Mononuclear cell (primary cell): ENCODE data around the gene NDST4. TPM values are rescaled to one million over a fixed set of nuclear protein-coding genes. Genes with fewer than 3 reads are reported as not detected.

Source experiments
- H3K27me3 ChIP-seq: 2 replicates; pipeline ENCODE4 v1.6.0; 2011; ENCODE audit warnings: low read length, control low read depth; ENCODE audit not compliant: insufficient read depth
- H3K4me1 ChIP-seq: 2 replicates; pipeline ENCODE4 v1.5.1; 2011; ENCODE audit warnings: mild to moderate bottlenecking, low read length, control low read depth; ENCODE audit not compliant: insufficient read depth
- H3K4me3 ChIP-seq: 2 replicates; pipeline ENCODE4 v1.5.1; 2011; ENCODE audit warnings: mild to moderate bottlenecking, low read length, moderate library complexity
- H3K9me3 ChIP-seq: 2 replicates; pipeline ENCODE4 v1.5.1; 2011; ENCODE audit warnings: low read depth, mild to moderate bottlenecking, control low read depth, low read length
- total RNA-seq: library from RNA; depleted of rRNA; stranded (reverse); fragments of >200 nt; gene quantifications from one replicate; pipeline ENCODE4 v1.2.3, GENCODE V29; 2012

Gene NDST4
- total RNA-seq: not detected

DNA sequence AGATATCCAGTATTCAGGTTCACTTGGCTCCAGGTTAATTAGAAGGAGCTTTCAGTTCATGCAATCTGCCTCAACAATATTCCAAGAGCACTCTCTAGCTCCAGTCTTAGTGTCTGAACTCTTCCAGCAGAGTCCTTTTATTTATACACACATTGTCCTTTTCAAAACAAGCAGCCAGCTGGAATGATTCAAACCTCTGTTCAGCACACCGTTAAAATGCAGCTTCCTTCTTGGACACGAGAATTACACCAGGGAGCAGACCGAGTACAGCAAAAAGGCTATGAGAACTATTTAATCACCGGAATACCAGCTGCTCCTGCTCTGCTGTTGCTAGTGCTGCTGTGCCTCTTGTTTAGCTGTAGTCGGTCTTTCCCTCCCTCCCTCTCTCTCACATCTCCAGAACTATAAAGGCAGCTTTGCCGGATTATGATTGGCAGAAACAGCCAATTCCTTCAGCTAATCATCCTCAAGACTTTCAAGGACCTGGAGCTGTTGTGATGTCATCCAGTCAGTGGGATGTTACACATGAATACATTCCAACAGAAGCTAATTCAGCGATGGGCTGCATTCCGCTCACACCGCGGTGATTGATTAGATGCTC, at the start of gene NDST4:
Gene NDST4, minus strand, starts transcription at position 115 of the 601 bp plus-strand sequence. CDS start 36,584 bp downstream, outside the sequence.
- Histone ChIP-seq H3K9me3 (no peaks in the 10 kb centered on the region), H3K27me3 (no peaks in the 10 kb centered on the region), H3K4me1 (no peaks in the 10 kb centered on the region), H3K4me3 (no peak within 1 kb of the TSS)

DNA sequence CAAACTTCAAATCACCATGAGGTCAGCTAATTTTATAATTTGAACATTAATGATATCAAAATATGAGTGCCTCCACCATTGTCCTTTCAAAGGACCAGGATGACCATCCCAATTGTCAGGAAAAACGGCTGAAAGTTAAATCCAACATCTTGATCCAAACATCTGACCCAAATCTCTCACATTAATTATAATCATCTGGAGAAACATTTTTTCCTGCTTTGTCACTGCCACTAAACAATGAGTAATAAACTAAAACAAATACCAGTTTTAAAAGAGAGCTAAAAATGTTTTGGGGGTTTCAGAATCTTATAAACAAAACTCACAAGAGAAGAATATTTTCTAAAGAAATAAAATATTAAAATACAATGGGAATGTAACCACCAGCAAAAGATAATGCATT, 45.7 kb upstream of the NDST4 start:
- H3K4me1 ChIP-seq: no peaks in the 10 kb centered on the region
- H3K9me3 ChIP-seq: no peaks in the 10 kb centered on the region
- no peak overlapping the region for H3K4me3 ChIP-seq
- H3K27me3 ChIP-seq: no peaks in the 10 kb centered on the region

DNA sequence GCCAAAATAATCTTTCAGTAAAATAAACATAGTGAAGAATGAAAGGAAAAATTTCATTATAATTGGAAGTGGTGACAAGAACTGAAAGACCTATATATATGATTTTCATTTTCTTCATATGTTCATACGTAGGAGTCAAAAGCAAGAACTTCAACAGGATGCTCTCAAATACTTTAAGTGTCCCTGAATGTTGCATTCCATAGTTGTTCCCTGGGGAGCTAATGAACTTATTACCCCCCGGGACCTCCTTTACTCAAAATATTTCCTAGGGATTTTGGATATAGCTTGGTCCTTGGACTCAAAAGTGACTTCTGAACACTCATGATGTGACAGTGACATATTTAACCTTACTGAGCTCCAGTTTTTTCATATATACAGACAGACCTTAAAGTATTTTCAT, 44.9 kb upstream of the NDST4 start:
- Histone ChIP-seq H3K27me3 (no peaks in the 10 kb centered on the region), H3K9me3 (no peaks in the 10 kb centered on the region), H3K4me1 (no peaks in the 10 kb centered on the region), H3K4me3 (no peak overlapping the region)

DNA sequence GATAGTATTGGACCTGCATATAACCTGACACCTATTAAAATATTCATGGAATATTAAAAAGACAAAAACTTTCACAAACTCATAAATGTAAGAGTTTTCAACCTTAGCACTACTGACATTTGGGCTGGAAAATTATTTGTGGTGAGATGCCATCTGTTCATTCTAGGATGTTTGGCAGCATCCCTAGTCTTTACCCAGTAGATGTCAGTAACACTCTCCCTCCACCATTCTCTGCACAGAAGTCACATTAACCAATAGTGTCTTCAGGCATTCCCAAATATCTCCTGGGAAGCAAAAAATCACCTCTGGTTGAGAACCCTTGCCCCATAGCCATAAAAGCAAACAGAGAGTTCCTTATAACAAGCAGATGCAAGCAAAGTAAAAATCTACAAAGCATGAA, 41.4 kb upstream of the NDST4 start:
- H3K4me3 ChIP-seq: no peak overlapping the region

DNA sequence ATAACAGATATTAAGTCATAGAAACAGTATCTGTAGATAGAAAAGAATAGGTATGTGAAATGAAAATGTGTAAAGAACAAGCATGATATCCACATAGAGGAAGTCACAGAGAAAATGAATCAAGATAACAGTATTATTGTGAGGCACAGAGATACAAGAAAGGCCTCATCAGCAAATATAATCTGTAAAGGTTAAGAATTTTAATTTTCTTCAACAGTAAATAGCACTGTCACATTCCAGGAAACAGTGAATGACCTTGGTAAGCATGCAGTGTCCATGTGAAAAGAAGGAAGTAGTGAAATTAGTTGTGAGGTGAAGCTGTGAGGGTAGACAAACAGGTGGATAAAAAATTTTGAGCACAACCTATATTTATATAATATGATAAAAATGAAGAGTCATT, 39.5 kb upstream of the NDST4 start:
- H3K27me3 ChIP-seq: no peaks in the 10 kb centered on the region
- no peaks in the 10 kb centered on the region for H3K4me1 ChIP-seq
- no peaks in the 10 kb centered on the region for H3K9me3 ChIP-seq
- H3K4me3 ChIP-seq: no peak overlapping the region

More for the DNA sequence above, 41.4 kb upstream of the NDST4 start:
- no peaks in the 10 kb centered on the region for H3K27me3 ChIP-seq
- H3K9me3 ChIP-seq: no peaks in the 10 kb centered on the region
- H3K4me1 ChIP-seq: no peaks in the 10 kb centered on the region

DNA sequence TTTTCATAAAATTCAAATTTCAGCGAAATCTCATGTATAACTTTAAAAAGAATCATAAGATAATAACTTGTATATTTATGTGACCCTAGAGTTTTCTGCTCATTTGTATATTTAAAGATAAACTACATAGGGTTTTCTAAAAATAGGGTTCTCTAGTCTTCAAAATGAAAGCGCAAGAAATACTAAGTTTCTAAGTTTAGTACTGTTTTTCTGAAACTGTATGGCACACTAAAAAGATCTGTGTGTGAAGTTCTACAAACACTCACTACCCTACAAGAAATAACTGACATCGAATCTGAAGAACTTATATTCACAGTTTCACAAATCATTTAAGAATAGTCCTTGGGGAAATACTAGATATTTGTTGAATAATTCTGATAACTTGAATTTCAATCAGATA, 38.7 kb upstream of the NDST4 start:
- Histone ChIP-seq H3K9me3 (no peaks in the 10 kb centered on the region), H3K4me1 (no peaks in the 10 kb centered on the region), H3K4me3 (no peak overlapping the region), H3K27me3 (no peaks in the 10 kb centered on the region)

DNA sequence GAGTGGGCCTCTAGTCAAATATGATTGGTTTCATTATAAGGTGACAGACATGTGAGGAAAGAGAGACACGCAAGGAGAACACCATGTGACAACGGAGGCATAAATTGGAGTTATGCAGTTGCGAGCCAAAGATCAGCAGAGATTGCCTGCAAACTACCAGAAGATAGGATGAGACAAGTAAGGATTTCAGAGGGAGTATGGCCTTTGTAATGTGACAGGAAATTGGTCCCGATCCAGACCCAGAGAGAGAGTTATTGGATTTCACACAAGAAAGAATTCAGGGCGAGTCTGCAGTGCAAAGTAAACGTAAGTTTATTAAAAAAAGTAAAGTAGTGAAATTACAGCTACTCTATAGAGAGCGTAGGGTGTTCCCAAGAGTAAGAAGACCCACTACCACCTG, 35.7 kb upstream of the NDST4 start:
- Histone ChIP-seq H3K4me1 (no peaks in the 10 kb centered on the region), H3K27me3 (no peaks in the 10 kb centered on the region), H3K4me3 (no peak overlapping the region), H3K9me3 (no peaks in the 10 kb centered on the region)

DNA sequence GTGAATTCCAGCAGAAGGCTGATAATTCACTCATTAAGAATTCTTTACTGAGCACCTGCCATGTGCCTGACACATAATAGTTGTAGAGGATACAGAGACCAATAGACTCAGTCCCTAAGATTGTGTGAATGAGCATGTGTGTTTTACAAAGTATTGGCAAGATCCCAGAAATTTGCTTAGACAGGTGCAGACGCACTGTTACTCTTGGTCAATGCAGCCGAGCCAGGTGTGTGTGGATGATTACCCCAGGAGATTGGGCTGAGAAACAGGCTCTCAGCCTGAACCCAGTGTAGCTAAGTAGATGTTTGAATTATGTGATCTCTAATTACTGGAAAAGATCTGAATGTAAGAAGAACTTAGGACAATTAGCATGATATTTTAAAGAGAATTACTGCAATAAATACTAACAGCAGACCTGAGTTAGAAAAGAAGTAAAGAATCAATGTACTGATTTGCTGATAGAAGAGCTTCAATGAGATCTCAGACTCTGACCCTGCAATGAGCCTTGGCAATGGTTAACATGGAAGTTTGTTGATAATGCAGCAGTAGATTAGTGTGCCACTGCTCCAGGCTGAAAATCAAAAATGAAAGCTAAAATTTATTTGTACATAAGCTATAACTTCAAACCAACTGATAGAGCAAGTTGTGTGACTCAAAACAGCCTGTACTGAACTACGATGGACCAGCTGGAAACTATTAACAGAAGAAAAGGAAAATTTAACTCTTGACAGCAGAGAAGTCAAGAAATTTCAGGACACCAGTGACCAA, 32.2 kb upstream of the NDST4 start:
- H3K27me3 ChIP-seq: no peaks in the 10 kb centered on the region
- H3K9me3 ChIP-seq: no peaks in the 10 kb centered on the region
- H3K4me1 ChIP-seq: no peaks in the 10 kb centered on the region
- no peak overlapping the region for H3K4me3 ChIP-seq

DNA sequence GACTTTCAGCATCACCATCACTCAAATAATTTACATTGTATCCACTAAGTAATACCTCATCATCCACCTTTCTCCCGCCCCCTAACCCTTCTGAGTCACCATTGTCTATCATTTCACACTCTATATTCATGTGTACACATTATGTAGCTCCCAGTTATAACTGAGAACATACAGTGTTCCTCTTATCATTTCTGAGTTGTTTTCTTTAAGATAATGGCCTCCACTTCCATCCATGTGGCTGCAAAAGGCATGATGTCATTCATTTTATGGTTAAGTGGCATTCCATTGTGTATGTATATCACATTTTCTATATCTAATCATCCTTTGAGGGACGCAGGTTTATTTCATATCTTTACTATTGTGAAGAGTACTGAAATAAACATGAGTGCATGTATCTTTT, 14.6 kb upstream of the NDST4 start:
- no peaks in the 10 kb centered on the region for H3K4me1 ChIP-seq
- no peaks in the 10 kb centered on the region for H3K27me3 ChIP-seq
- no peak overlapping the region for H3K4me3 ChIP-seq
- H3K9me3 ChIP-seq: no peaks in the 10 kb centered on the region

DNA sequence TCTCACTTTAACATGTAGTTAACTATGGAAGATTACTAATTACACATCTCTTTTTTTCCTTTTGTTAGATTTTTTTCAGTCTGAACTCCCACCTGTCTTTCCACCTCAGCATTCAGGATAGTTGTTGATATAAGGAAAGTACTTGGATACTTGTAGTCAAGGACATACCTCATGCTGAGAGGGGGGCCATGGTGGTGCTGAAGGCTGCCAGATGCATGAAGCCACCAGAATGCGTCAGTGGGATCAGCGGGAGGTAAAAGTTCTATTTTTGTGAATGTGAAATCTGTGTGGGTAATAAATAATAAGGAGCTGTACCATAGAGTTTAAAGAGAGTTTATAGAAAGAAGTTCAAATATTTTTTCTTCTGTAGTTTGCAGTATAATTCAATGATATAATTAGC, 13.1 kb upstream of the NDST4 start:
- no peak overlapping the region for H3K4me3 ChIP-seq
- H3K27me3 ChIP-seq: no peaks in the 10 kb centered on the region
- H3K9me3 ChIP-seq: no peaks in the 10 kb centered on the region
- no peaks in the 10 kb centered on the region for H3K4me1 ChIP-seq

DNA sequence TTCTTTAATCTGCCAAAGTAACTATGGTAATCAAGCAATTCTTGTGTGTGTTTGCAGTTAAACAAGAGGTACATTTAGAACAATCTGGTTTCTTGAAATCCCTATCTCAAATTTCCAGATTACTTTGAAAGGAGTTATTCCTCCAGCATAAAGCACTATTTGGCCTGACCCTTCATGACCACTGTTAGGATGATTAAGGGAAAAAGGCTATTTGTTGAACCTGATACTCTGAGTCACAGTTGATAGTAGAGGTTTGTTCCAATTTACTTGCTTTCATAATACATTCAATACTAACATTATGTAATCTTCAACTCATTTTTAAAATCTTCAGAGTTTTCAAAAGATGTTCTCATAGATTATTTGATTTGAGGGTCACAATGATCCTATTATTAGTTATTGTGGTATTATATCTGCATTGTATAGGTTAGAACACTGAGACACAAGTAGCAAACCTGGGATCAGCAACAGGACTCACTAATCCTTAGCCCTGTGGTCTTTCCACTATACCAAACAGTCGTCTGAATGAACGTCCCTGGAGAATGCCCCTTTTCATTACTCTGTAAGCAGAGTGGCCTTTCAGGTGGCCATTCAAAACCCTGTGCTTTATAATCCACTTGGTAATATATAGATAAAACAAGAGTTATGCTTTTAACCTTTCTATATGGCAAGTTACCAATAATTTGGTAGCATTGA, 8.1 kb upstream of the NDST4 start:
- Histone ChIP-seq H3K9me3 (no peaks in the 10 kb centered on the region), H3K27me3 (no peaks in the 10 kb centered on the region), H3K4me1 (no peaks in the 10 kb centered on the region), H3K4me3 (no peak overlapping the region)

DNA sequence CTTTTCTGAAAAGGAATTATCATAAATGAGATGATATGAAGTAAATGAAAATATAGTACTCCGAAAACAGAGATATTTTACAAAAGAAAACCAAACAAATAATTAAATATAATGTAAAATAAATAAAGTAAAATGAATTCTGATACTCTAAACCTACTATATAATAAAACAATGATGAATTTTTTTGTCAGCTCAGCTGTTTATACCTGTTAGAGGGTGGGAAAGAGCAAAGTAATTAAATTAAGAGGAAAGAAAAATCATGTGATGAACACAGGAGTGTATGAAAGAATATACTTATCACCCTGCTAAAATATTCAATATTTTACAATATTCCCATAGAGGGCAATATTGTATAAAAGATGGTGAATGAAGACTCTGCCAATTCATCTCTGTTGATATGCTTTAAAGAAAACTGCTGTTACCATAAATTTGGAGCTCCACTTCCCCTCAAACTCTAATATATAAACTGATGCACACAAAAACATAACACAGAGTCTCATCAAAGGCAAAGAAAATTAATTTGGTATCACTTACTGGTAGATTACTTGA, 6.5 kb upstream of the NDST4 start:
- no peak overlapping the region for H3K4me3 ChIP-seq
- H3K9me3 ChIP-seq: no peaks in the 10 kb centered on the region
- H3K27me3 ChIP-seq: no peaks in the 10 kb centered on the region
- no peaks in the 10 kb centered on the region for H3K4me1 ChIP-seq

DNA sequence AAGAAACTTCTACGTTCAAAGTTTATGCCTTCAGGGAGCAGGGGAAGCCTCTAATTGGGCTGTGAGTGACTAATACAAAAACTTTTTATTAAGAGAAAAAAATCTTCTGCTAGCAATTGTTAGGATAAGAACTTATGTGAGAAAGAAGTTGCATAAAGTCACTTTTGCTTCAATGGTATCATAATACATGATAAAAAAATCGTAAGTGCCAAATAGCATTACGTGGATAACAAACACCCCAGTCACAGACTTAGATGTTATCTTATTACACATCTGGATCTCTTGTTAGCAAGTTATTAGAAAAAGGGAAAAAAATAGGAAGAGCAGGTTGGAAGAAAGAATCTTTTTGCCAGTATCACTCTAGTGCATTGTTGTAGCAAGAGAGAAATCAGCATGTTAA, 4.2 kb upstream of the NDST4 start:
- H3K4me1 ChIP-seq: no peaks in the 10 kb centered on the region
- H3K4me3 ChIP-seq: no peak overlapping the region
- no peaks in the 10 kb centered on the region for H3K9me3 ChIP-seq
- no peaks in the 10 kb centered on the region for H3K27me3 ChIP-seq

DNA sequence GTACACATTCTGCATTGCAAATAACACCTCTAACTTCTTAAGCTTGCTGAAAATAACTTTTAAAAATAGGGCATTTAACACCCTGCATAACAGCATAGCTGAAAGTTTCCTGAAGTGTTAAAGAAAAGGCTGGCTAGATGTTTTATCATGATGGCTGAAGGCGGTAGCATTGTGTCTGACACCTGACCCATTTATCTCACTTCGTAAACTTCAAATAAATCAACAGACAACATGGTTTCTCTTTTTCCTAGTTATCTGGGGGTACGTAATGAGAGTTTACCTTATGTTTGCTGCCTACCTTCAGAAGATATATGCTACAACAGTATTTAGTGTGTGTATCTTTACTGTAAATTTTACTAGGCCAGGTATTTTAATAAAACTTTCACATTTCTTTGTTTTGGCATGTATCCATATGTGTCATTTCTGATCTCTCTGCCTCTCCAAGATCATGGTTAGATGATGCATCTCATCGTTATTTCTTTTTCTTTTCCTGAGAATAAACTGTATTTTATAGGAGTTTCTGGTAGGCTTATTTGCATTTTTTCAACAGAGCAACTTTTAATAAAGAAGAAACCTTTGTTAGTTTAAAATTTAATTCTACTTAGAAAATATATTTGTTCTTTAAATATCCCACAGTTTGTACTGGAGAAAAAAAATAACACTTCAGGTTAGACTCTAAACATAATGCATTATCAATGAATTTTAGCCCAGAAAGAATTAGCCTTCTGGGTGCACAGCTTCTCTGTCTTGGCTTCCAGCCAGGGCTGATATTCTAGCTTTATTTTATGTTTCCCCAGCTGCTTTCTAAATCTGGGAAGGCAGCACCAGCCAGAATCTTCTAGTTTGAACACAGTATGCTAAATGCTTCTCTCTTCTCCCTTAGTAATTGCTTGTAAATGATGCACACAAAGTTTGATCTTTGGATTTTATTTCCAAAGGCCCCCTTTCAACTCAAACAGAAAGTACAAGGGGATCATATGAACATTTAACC, 2.9 kb downstream of the NDST4 start:
- no peak overlapping the region for H3K4me3 ChIP-seq
- no peaks in the 10 kb centered on the region for H3K4me1 ChIP-seq
- no peaks in the 10 kb centered on the region for H3K27me3 ChIP-seq
- no peaks in the 10 kb centered on the region for H3K9me3 ChIP-seq
